Astrocyte (in vitro differentiated cells and primary cell): ENCODE results near the gene ERFL. TPM values are rescaled to one million over a fixed set of nuclear protein-coding genes. Genes with fewer than 3 reads are reported as not detected.

Experiments
- DNase-seq: peaks from one replicate; pipeline ENCODE4 v3.0.0-alpha.2; 2010; ENCODE audit warnings: low read depth
- FAIRE-seq: peaks from 2 replicates; lab custom pipeline; 2011; peaks lifted over from hg19 to GRCh38; lab: Jason Lieb, UNC
- H2AFZ ChIP-seq: 2 replicates; pipeline ENCODE4 v1.6.0; 2012; ENCODE audit warnings: low read depth, low read length, inconsistent platforms
- H3K27ac ChIP-seq: 2 replicates; pipeline ENCODE4 v1.5.1; 2011; ENCODE audit warnings: low read depth, low read length, inconsistent platforms
- H3K27me3 ChIP-seq: 2 replicates; pipeline ENCODE4 v1.6.0; 2011; ENCODE audit warnings: low read length, inconsistent platforms; ENCODE audit not compliant: insufficient read depth
- H3K36me3 ChIP-seq: 2 replicates; pipeline ENCODE4 v1.5.1; 2011; ENCODE audit warnings: low read length, inconsistent platforms; ENCODE audit not compliant: insufficient read depth
- H3K4me1 ChIP-seq: 2 replicates; pipeline ENCODE4 v1.5.1; 2011; ENCODE audit warnings: low read length, inconsistent platforms; ENCODE audit not compliant: insufficient read depth
- H3K4me2 ChIP-seq: 2 replicates; pipeline ENCODE4 v1.6.0; 2012; ENCODE audit warnings: low read length, inconsistent platforms
- H3K4me3 ChIP-seq: 2 replicates; pipeline ENCODE4 v1.5.1; 2011; ENCODE audit warnings: low read depth, mild to moderate bottlenecking, low read length, inconsistent platforms; ENCODE audit not compliant: insufficient read depth
- H3K79me2 ChIP-seq: 2 replicates; pipeline ENCODE4 v1.6.0; 2012; ENCODE audit warnings: mild to moderate bottlenecking, low read length, inconsistent platforms; ENCODE audit not compliant: insufficient read depth
- H3K9ac ChIP-seq: 2 replicates; pipeline ENCODE4 v1.6.0; 2012; ENCODE audit warnings: mild to moderate bottlenecking, low read length, inconsistent platforms
- H3K9me3 ChIP-seq: 2 replicates; pipeline ENCODE4 v1.5.1; 2012; ENCODE audit warnings: low read depth, mild to moderate bottlenecking, low read length, inconsistent platforms; ENCODE audit not compliant: insufficient read depth
- H4K20me1 ChIP-seq: 2 replicates; pipeline ENCODE4 v1.6.0; 2012; ENCODE audit warnings: low read length, inconsistent platforms; ENCODE audit not compliant: insufficient read depth
- H3K27ac Mint-ChIP-seq: one replicate; pipeline ENCODE4 v1.8.0; 2021; ENCODE audit warnings: mild to moderate bottlenecking, mixed read lengths; ENCODE audit not compliant: unreplicated experiment
- H3K27me3 Mint-ChIP-seq: one replicate; pipeline ENCODE4 v1.8.0; 2021; ENCODE audit warnings: low read depth, mixed read lengths; ENCODE audit not compliant: unreplicated experiment
- H3K36me3 Mint-ChIP-seq: one replicate; pipeline ENCODE4 v1.8.0; 2021; ENCODE audit warnings: low read depth, mixed read lengths; ENCODE audit not compliant: unreplicated experiment
- H3K4me1 Mint-ChIP-seq: one replicate; pipeline ENCODE4 v1.8.0; 2021; ENCODE audit warnings: low read depth, mixed read lengths; ENCODE audit not compliant: unreplicated experiment
- H3K4me3 Mint-ChIP-seq: one replicate; pipeline ENCODE4 v1.8.0; 2021; ENCODE audit warnings: mild to moderate bottlenecking, moderate library complexity, mixed read lengths; ENCODE audit not compliant: unreplicated experiment
- H3K9me3 Mint-ChIP-seq: one replicate; pipeline ENCODE4 v1.8.0; 2021; ENCODE audit warnings: mild to moderate bottlenecking, mixed read lengths; ENCODE audit not compliant: unreplicated experiment
- EZH2 ChIP-seq: IDR thresholded peaks from 2 replicates; pipeline ENCODE4 v1.6.1; 2012; ENCODE audit warnings: mild to moderate bottlenecking, low read length, inconsistent platforms; ENCODE audit not compliant: insufficient read depth
- total RNA-seq: library from RNA; stranded (reverse); gene quantifications from 2 replicates; pipeline ENCODE4 v1.2.1, GENCODE V29; 2021
- TF ChIP-seq, protein P1 (sequence below): IDR thresholded peaks from 2 replicates; pipeline ENCODE4 v1.5.1; 2011; ENCODE audit warnings: low read depth, mild to moderate bottlenecking, inconsistent platforms, low read length, moderate library complexity; ENCODE audit not compliant: insufficient read depth

Gene ERFL
- total RNA-seq, 1 donor from 2014 or later, result 0.41 TPM

- no peak overlapping the region for H3K27ac Mint-ChIP-seq
- peaks cover 2% of the 10 kb centered on the region for H3K36me3 Mint-ChIP-seq
These were observed 39.0 kb upstream of the ERFL start for GRCh38 chr19:41967054-41967783.

GRCh38 chr19:41965106-41965505, 36.9 kb upstream of the ERFL start:
- H3K4me2 ChIP-seq, result no peak overlapping the region
- FAIRE-seq (no peak), DNase-seq (no peak)
- no peak overlapping the region for H3K4me3 ChIP-seq
- no peak overlapping the region for H2AFZ ChIP-seq
- no peak for TF ChIP-seq EZH2
- TF ChIP-seq, protein P1, sequence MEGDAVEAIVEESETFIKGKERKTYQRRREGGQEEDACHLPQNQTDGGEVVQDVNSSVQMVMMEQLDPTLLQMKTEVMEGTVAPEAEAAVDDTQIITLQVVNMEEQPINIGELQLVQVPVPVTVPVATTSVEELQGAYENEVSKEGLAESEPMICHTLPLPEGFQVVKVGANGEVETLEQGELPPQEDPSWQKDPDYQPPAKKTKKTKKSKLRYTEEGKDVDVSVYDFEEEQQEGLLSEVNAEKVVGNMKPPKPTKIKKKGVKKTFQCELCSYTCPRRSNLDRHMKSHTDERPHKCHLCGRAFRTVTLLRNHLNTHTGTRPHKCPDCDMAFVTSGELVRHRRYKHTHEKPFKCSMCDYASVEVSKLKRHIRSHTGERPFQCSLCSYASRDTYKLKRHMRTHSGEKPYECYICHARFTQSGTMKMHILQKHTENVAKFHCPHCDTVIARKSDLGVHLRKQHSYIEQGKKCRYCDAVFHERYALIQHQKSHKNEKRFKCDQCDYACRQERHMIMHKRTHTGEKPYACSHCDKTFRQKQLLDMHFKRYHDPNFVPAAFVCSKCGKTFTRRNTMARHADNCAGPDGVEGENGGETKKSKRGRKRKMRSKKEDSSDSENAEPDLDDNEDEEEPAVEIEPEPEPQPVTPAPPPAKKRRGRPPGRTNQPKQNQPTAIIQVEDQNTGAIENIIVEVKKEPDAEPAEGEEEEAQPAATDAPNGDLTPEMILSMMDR, result no peak
- H3K79me2 ChIP-seq, result no peaks in the 10 kb centered on the region
- no peak overlapping the region for H3K4me3 Mint-ChIP-seq
- no peaks in the 10 kb centered on the region for H4K20me1 ChIP-seq
- H3K27me3 ChIP-seq, result no peaks in the 10 kb centered on the region
- peaks cover 4% of the 10 kb centered on the region for H3K9me3 Mint-ChIP-seq
- H3K9me3 ChIP-seq, result no peaks in the 10 kb centered on the region
- H3K4me1 Mint-ChIP-seq, result no peaks in the 10 kb centered on the region
- H3K4me1 ChIP-seq, result no peaks in the 10 kb centered on the region
- H3K27ac ChIP-seq, result no peak overlapping the region
- peaks cover 26% of the 10 kb centered on the region for H3K27me3 Mint-ChIP-seq
- H3K9ac ChIP-seq, result no peak overlapping the region
- no peaks in the 10 kb centered on the region for H3K36me3 Mint-ChIP-seq
- H3K36me3 ChIP-seq, result no peaks in the 10 kb centered on the region
- H3K27ac Mint-ChIP-seq, result no peak overlapping the region

More at GRCh38 chr19:41967054-41967783, 39.0 kb upstream of the ERFL start:
- Histone ChIP-seq H3K4me1 (no peaks in the 10 kb centered on the region), H3K4me2 (no peak overlapping the region), H3K27ac (no peak overlapping the region), H3K9me3 (no peaks in the 10 kb centered on the region), H3K27me3 (no peaks in the 10 kb centered on the region), H3K4me3 (no peak overlapping the region), H3K36me3 (no peaks in the 10 kb centered on the region), H4K20me1 (no peaks in the 10 kb centered on the region), H3K79me2 (no peaks in the 10 kb centered on the region), H3K9ac (no peak overlapping the region), H2AFZ (no peak overlapping the region)
- FAIRE-seq (no peak), DNase-seq (no peak)
- Mint-ChIP-seq H3K4me3 (no peak overlapping the region), H3K9me3 (peaks cover 4% of the 10 kb centered on the region), H3K27me3 (peaks cover 32% of the 10 kb centered on the region), H3K4me1 (no peaks in the 10 kb centered on the region)
- TF ChIP-seq, protein P1, result no peak
- TF ChIP-seq EZH2, result no peak

DNA sequence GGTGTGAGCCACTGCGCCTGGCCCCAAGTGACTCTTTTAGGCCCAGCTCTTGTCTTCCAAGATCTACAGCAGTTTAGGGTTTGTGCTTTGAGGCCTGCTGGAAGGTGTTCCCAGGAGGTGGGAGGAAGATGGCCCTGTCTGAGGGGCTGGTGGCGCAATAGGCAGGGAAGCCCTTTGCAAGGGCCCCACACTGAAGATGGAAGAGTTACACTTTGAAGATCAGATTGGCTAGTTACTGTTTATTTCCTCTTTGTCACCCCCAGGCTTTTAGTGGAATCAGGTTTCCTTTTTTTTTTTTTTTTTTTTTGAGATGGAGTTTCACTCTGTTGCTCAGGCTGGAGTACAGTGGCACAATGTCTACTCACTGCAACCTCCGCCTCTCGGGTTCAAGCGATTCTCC, 32.7 kb upstream of the ERFL start:
- TF ChIP-seq, protein P1, result no peak
- TF ChIP-seq EZH2, result no peak
- H3K79me2 ChIP-seq, result peaks cover 20% of the 10 kb centered on the region
- H3K4me1 Mint-ChIP-seq, result peaks cover 19% of the 10 kb centered on the region
- H3K4me3 Mint-ChIP-seq, result no peak overlapping the region
- no peaks in the 10 kb centered on the region for H3K36me3 ChIP-seq
- FAIRE-seq (no peak), DNase-seq (no peak)
- H3K4me1 ChIP-seq, result peaks cover 16% of the 10 kb centered on the region
- H3K4me2 ChIP-seq, result no peak overlapping the region
- H3K27ac Mint-ChIP-seq, result no peak overlapping the region
- H3K27ac ChIP-seq, result no peak overlapping the region
- H4K20me1 ChIP-seq, result peaks cover 24% of the 10 kb centered on the region
- no peak overlapping the region for H2AFZ ChIP-seq
- peaks cover 6% of the 10 kb centered on the region for H3K36me3 Mint-ChIP-seq
- H3K27me3 Mint-ChIP-seq, result peaks cover 2% of the 10 kb centered on the region
- no peaks in the 10 kb centered on the region for H3K27me3 ChIP-seq
- no peak overlapping the region for H3K9ac ChIP-seq
- H3K9me3 Mint-ChIP-seq, result no peaks in the 10 kb centered on the region
- H3K4me3 ChIP-seq, result no peak overlapping the region
- H3K9me3 ChIP-seq, result no peaks in the 10 kb centered on the region
